Nephron (organoid): ENCODE data around the gene HEATR5A.

ENCODE experiments used
- H3K27ac Mint-ChIP-seq, 3 experiments: 2 replicates each; pipeline ENCODE4 v1.8.0; 2020; ENCODE audit warnings: mixed read lengths in 3 of 3, mild to moderate bottlenecking in 2 of 3, moderate library complexity in 1 of 3
- H3K27me3 Mint-ChIP-seq: 2 replicates; pipeline ENCODE4 v1.8.0; 2021; ENCODE audit warnings: low read depth, mild to moderate bottlenecking, moderate library complexity, mixed read lengths
- H3K36me3 Mint-ChIP-seq: 2 replicates; pipeline ENCODE4 v1.8.0; 2020; ENCODE audit warnings: low read depth, mixed read lengths
- H3K4me1 Mint-ChIP-seq: 2 replicates; pipeline ENCODE4 v1.8.0; 2020; ENCODE audit warnings: mixed read lengths
- H3K4me3 Mint-ChIP-seq, 3 experiments: 2 replicates each; pipeline ENCODE4 v1.8.0; 2020; ENCODE audit warnings: mild to moderate bottlenecking in 3 of 3, mixed read lengths in 3 of 3, moderate library complexity in 2 of 3
- H3K9me3 Mint-ChIP-seq: 2 replicates; pipeline ENCODE4 v1.8.0; 2020; ENCODE audit warnings: mixed read lengths
- CTCF ChIP-seq, 3 experiments: fragments of 200-600 bp; sonication (generic); IDR thresholded peaks; one replicate each; pipeline ENCODE4 v1.5.0; 2021; ENCODE audit warnings: antibody characterized with exemption in 3 of 3; ENCODE audit not compliant: unreplicated experiment in 3 of 3

Gene HEATR5A

GRCh38 chr14:31419179-31419966 lies 977 bp downstream of the HEATR5A start:
- TF ChIP-seq CTCF (IDR thresholded peaks at IDR 0.05; ENCODE audit: unreplicated experiment in 3 of 3), result no peak
- H3K27me3 Mint-ChIP-seq, result no peaks in the 10 kb centered on the region

DNA sequence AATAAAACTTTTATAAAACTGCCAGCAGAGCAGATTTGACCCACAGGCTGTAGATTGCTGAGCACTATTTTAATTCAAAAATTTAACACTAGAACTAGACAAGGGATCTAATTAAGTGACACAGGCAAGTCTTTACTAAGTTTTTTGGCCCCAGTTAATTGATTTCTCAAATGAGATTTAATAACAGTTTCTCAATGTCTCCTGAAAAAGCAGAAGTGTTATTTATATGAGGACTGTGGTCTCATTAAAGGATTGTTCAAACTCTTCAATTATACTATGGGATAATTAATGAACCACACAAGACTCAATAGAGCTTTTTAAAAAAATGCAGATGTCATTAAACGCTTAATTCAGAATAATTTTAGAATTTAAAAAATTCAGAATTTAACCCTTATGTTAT lies 1.9 kb downstream of the HEATR5A start:
- Mint-ChIP-seq H3K27me3 (no peaks in the 10 kb centered on the region), H3K4me3 (peak overlapping the region; percentile 68 to 85 (median 76)), H3K4me1 (peaks cover 15% of the 10 kb centered on the region), H3K27ac (peak overlapping the region; percentile 87 to 89 (median 88)), H3K9me3 (no peaks in the 10 kb centered on the region), H3K36me3 (no peaks in the 10 kb centered on the region)
- TF ChIP-seq CTCF (IDR thresholded peaks at IDR 0.05; ENCODE audit: unreplicated experiment in 3 of 3), result no peak

More at GRCh38 chr14:31419179-31419966, 977 bp downstream of the HEATR5A start:
- H3K9me3 Mint-ChIP-seq, result no peaks in the 10 kb centered on the region
- H3K36me3 Mint-ChIP-seq, result no peaks in the 10 kb centered on the region
- peak overlapping the region; percentile 97 to 100 (median 99) for H3K4me3 Mint-ChIP-seq
- peak overlapping the region; percentile 79 to 99 (median 80) for H3K27ac Mint-ChIP-seq
- peaks cover 15% of the 10 kb centered on the region for H3K4me1 Mint-ChIP-seq

DNA sequence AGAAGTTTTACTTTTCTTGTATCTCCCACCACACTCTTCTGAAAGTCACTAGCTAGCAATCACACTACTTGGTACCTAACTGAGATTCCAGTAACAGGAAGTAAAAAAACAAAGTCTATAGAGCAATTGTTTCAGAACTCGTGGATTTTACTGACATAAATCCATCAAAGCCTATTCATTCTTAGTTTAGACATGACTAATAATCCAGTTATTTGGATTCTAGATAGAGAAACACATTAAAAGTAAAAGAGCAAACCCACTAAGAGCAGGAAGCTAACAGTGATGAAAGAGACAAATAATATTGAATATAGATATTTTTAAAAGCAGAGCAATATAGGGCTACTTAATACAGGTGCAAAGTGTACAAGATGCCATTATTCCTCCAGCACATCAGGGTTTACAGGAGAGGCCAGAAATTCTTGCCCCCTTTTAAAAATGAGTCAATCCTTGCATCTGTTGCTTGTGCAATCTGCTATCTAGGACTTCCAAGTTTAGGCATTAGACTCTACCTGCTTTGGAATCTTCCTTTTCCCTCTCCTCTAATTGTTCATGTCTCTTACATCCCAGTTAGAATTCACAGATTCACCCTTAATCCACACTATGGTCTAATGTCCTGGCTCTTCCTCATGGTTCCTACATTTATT lies 6.0 kb downstream of the HEATR5A start:
- H3K9me3 Mint-ChIP-seq, result no peaks in the 10 kb centered on the region

DNA sequence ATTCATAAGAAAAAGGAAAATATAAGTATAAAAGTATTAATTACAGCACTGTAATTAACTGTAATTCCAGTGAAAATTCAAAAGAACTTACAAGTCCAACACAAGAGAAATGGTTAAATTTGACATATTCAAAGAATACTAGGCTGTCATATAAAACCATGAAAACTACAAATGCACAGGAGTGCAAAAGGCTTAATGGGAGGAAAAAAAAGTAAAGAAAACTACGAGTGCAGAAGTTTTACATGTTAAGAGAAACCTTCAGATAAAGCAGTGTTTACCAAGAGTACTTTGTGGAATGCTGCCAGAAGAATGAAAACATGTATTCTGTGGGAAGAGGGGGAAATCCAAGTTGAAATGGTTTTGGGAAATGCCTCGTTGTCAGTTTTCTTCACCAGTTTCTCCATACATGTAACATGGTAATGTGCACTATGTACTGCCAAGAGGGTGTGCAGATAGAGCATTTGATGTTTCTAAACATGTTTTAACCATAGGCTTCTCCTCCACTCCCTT lies 9.1 kb downstream of the HEATR5A start:
- H3K36me3 Mint-ChIP-seq, result no peaks in the 10 kb centered on the region

More for the DNA sequence above, 6.0 kb downstream of the HEATR5A start:
- Mint-ChIP-seq H3K36me3 (no peaks in the 10 kb centered on the region), H3K27ac (no peak overlapping the region), H3K4me3 (no peak overlapping the region), H3K27me3 (no peaks in the 10 kb centered on the region), H3K4me1 (peaks cover 17% of the 10 kb centered on the region)
- no peak for TF ChIP-seq CTCF (IDR thresholded peaks at IDR 0.05; ENCODE audit: unreplicated experiment in 3 of 3)

DNA sequence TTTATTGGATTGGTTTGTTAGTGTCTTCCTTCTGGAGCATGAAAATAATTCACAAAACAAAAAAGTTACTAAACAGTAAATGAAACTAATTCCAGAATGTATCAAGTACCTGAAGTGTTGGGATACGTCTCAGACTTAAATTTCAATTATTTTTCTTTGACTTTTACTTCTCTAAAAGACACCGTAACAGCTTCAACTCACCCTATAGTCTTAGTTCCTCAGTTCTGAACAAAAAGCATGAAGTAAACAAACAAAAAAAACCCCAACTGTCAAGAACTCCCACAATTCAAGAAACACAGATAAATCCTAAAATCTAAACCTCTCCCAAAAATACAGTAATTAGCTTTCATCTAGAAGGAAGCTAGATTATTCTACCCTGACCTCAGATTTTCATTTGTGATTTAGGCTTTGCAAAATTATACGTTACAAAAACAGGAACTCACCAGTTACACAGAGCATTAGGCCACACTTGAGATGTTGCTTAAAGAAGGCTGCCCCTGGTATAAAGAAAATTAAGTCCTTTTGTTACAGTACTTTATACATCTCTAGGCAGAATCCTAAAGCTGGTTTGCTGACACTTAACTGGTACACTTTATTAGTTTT lies 10.2 kb downstream of the HEATR5A start:
- H3K9me3 Mint-ChIP-seq, result no peaks in the 10 kb centered on the region
- H3K27me3 Mint-ChIP-seq, result no peaks in the 10 kb centered on the region
- H3K36me3 Mint-ChIP-seq, result no peaks in the 10 kb centered on the region
- H3K4me1 Mint-ChIP-seq, result peaks cover 5% of the 10 kb centered on the region
- H3K4me3 Mint-ChIP-seq, result no peak overlapping the region
- no peak for TF ChIP-seq CTCF (IDR thresholded peaks at IDR 0.05; ENCODE audit: unreplicated experiment in 3 of 3)
- H3K27ac Mint-ChIP-seq, result no peak overlapping the region

More for the DNA sequence above, 9.1 kb downstream of the HEATR5A start:
- Mint-ChIP-seq H3K4me3 (peak overlapping the region in 1 of 3 experiments; percentile 27), H3K4me1 (peaks cover 5% of the 10 kb centered on the region), H3K27ac (peak overlapping the region; percentile 54 to 80 (median 68)), H3K27me3 (no peaks in the 10 kb centered on the region), H3K9me3 (no peaks in the 10 kb centered on the region)
- TF ChIP-seq CTCF (IDR thresholded peaks at IDR 0.05; ENCODE audit: unreplicated experiment in 3 of 3), result no peak
